Spleen (tissue), 11 donors: ENCODE data around the gene HMCN2. TPM values are rescaled to one million over a fixed set of nuclear protein-coding genes. Genes with fewer than 3 reads are reported as not detected.

Experiments used
- DNase-seq: peaks from one replicate; pipeline ENCODE4 v3.0.0-alpha.2; 2020
- H3K27ac ChIP-seq, 8 donors: fragments of 200-600 bp; sonication (generic) in 7 of 8; 1 replicate in 4 of 8; 2 replicates in 4 of 8; pipeline versions ENCODE4 v1.5.0 to v1.8.0; 2016 to 2021; ENCODE audit warnings: inconsistent platforms in 4 of 8, mild to moderate bottlenecking in 4 of 8, moderate library complexity in 1 of 8
- H3K27me3 ChIP-seq, 7 donors: fragments of 200-600 bp; sonication (generic) in 6 of 7; replicated peaks in 1 of 7; 1 replicate in 4 of 7; 2 replicates in 3 of 7; pipeline versions ENCODE4 v1.5.0 to v1.8.0; 2016 to 2021; ENCODE audit warnings: inconsistent platforms in 3 of 7, mild to moderate bottlenecking in 1 of 7
- H3K36me3 ChIP-seq, 6 donors: fragments of 200-600 bp; sonication (generic) in 5 of 6; 1 replicate in 4 of 6; 2 replicates in 2 of 6; pipeline versions ENCODE4 v1.5.0 to v1.8.0; 2016 to 2021; ENCODE audit warnings: inconsistent platforms in 2 of 6
- H3K4me1 ChIP-seq, 6 donors: fragments of 200-600 bp; sonication (generic) in 5 of 6; 1 replicate in 3 of 6; 2 replicates in 3 of 6; pipeline versions ENCODE4 v1.5.0 to v1.8.0; 2016 to 2021; ENCODE audit warnings: inconsistent platforms in 3 of 6
- H3K4me3 ChIP-seq, 8 donors: fragments of 200-600 bp; sonication (generic) in 7 of 8; 1 replicate in 4 of 8; 2 replicates in 4 of 8; pipeline versions ENCODE4 v1.5.0 to v1.8.0; 2016 to 2021; ENCODE audit warnings: inconsistent platforms in 4 of 8, mild to moderate bottlenecking in 4 of 8, moderate library complexity in 2 of 8
- H3K9me3 ChIP-seq, 8 donors: fragments of 200-600 bp; sonication (generic) in 7 of 8; 1 replicate in 4 of 8; 2 replicates in 4 of 8; pipeline versions ENCODE4 v1.5.0 to v1.8.0; 2016 to 2021; ENCODE audit warnings: inconsistent platforms in 4 of 8
- CTCF ChIP-seq, 11 experiments: fragments of 200-600 bp in 7 of 11; fragments of 450-650 bp in 4 of 11; sonication (generic) in 4 of 11; IDR thresholded peaks in 8 of 11; conservative IDR thresholded peaks in 3 of 11; 1 replicate in 7 of 11; 2 replicates in 4 of 11; pipeline versions ENCODE4 v1.4.0 to v1.8.0; 2016 to 2021; ENCODE audit warnings: antibody characterized with exemption in 11 of 11, inconsistent platforms in 4 of 11, mild to moderate bottlenecking in 1 of 11
- POLR2A ChIP-seq, 3 donors: fragments of 450-650 bp; IDR thresholded peaks; one replicate each; pipeline ENCODE4 v1.5.1; 2017; ENCODE audit warnings: antibody characterized with exemption in 3 of 3, mild to moderate bottlenecking in 1 of 3
- POLR2AphosphoS5 ChIP-seq, 3 donors: sonication (generic); formaldehyde crosslinking; IDR thresholded peaks; one replicate each; pipeline ENCODE4 v1.5.1; 2017; ENCODE audit warnings: antibody characterized with exemption in 3 of 3
- WGBS, 5 donors: extraction: QIAGEN DNeasy Blood & Tissue Kit in 3 of 5; methylation state at CpG; one replicate each; pipeline versions ENCODE4 v1.1.5 to v1.1.7; 2013 to 2018; 5-methylcytosine and 5-hydroxymethylcytosine counted together
- intact Hi-C: fragments of 100-400 bp; cut with DNase I; formaldehyde crosslinking; loops from one replicate; pipeline ENCODE4 v1.15.0; 2023; ENCODE audit warnings: low total_unique reads
- polyA plus RNA-seq, 3 donors: library from polyadenylated mRNA; stranded (reverse); fragments of 200-250 nt; gene quantifications; one replicate each; pipeline ENCODE4 v1.2.1, GENCODE V29; 2013
- total RNA-seq, 7 donors: library from RNA; depleted of rRNA in 3 of 7; stranded (reverse); fragments of >200 nt in 3 of 7; fragmentation: NEBNext Ultra II Directional in 4 of 7; extraction: Animal tissue kit (Norgen Biotek cat#: 25700) in 4 of 7; gene quantifications; one replicate each; pipeline versions ENCODE4 v1.1.0 to v1.2.1, GENCODE V29; 2016 to 2021
- donor health status: healthy with polysubstance abuse.
- donor health status: DM: no; HTN: no; CAD: no; lungs with moderate emphysema.
- donor health status: DM: no; HTN: no; CAD: no.
- donor health status: Bipolar disorder and iron deficiency.
- donor health status: healthy.
- donor health status: DM: no; HTN: no; CAD: no.
- donor health status: DM: yes; HTN: yes; CAD: no.

The HMCN2 gene
- total and polyA plus RNA-seq, 10 donors: 0.09 to 1.9 (median 0.73) TPM

GRCh38 chr9:130236436-130236985, 29.0 kb upstream of the HMCN2 start:
- intact Hi-C loops: no loop called here
- Histone ChIP-seq H3K4me1 (peaks cover 10 to 33% (median 25%) of the 10 kb centered on the region in 6 donors), H3K36me3 (no peaks in the 10 kb centered on the region), H3K4me3 (no peak overlapping the region), H3K27ac (no peak overlapping the region), H3K9me3 (no peaks in the 10 kb centered on the region), H3K27me3 (peaks cover 0 to 19% (median 0%) of the 10 kb centered on the region in 7 donors)
- DNase-seq: no peak
- 56 to 70% (median 63%) methylated on average over 10 of the region's 10 CpGs for WGBS, 5 donors
- no peak for TF ChIP-seq POLR2AphosphoS5 (IDR thresholded peaks at IDR 0.05)
- TF ChIP-seq POLR2A (IDR thresholded peaks at IDR 0.05): no peak
- peak in 6 of 11 experiments; percentile 16 to 73 (median 35) for TF ChIP-seq CTCF (IDR thresholded peaks at IDR 0.05 in 8 of 11, conservative IDR thresholded peaks at IDR 0.05 in 3 of 11)

- H3K27ac ChIP-seq: no peak overlapping the region
- H3K36me3 ChIP-seq: no peaks in the 10 kb centered on the region
- TF ChIP-seq CTCF (IDR thresholded peaks at IDR 0.05 in 8 of 11, conservative IDR thresholded peaks at IDR 0.05 in 3 of 11) (no peak), POLR2AphosphoS5 (IDR thresholded peaks at IDR 0.05) (no peak)
- peaks cover 10 to 33% (median 25%) of the 10 kb centered on the region in 6 donors for H3K4me1 ChIP-seq
- H3K9me3 ChIP-seq: no peaks in the 10 kb centered on the region
- no peak overlapping the region for H3K4me3 ChIP-seq
- peaks cover 0 to 19% (median 0%) of the 10 kb centered on the region in 7 donors for H3K27me3 ChIP-seq
- intact Hi-C loops: no loop called here
- no peak for DNase-seq
- 84 to 90% (median 87%) methylated on average over 11 of the region's 11 CpGs for WGBS, 5 donors
Measured at GRCh38 chr9:130237076-130237475, 28.5 kb upstream of the HMCN2 start.

GRCh38 chr9:130237763-130238524, 27.6 kb upstream of the HMCN2 start:
- H3K4me3 ChIP-seq: no peak overlapping the region
- no peak for DNase-seq
- no peaks in the 10 kb centered on the region for H3K36me3 ChIP-seq
- H3K4me1 ChIP-seq: peaks cover 10 to 37% (median 28%) of the 10 kb centered on the region in 6 donors
- H3K27me3 ChIP-seq: peaks cover 0 to 21% (median 0%) of the 10 kb centered on the region in 7 donors
- no peak overlapping the region for H3K27ac ChIP-seq
- no peak for TF ChIP-seq CTCF (IDR thresholded peaks at IDR 0.05 in 8 of 11, conservative IDR thresholded peaks at IDR 0.05 in 3 of 11)
- no peak for TF ChIP-seq POLR2A (IDR thresholded peaks at IDR 0.05)
- no peak for TF ChIP-seq POLR2AphosphoS5 (IDR thresholded peaks at IDR 0.05)
- 78 to 89% (median 81%) methylated on average over 17 of the region's 17 CpGs for WGBS, 5 donors
- intact Hi-C loops: no loop called here
- H3K9me3 ChIP-seq: no peaks in the 10 kb centered on the region

- DNase-seq: no peak
- Histone ChIP-seq H3K36me3 (no peaks in the 10 kb centered on the region), H3K4me3 (no peak overlapping the region), H3K9me3 (no peaks in the 10 kb centered on the region), H3K27me3 (peaks cover 0 to 30% (median 0%) of the 10 kb centered on the region in 7 donors), H3K27ac (peak overlapping the region in 1 of 8 donors; percentile 38), H3K4me1 (peaks cover 10 to 45% (median 33%) of the 10 kb centered on the region in 6 donors)
- intact Hi-C loops: no loop called here
- TF ChIP-seq POLR2AphosphoS5 (IDR thresholded peaks at IDR 0.05) (no peak), POLR2A (IDR thresholded peaks at IDR 0.05) (no peak), CTCF (IDR thresholded peaks at IDR 0.05 in 8 of 11, conservative IDR thresholded peaks at IDR 0.05 in 3 of 11) (no peak)
- 80 to 94% (median 88%) methylated on average over 2 to 3 of the region's 3 CpGs; no CpG with 5 or more reads in 1 of the 5 donors for WGBS, 5 donors
Measured at GRCh38 chr9:130239363-130239695, 26.2 kb upstream of the HMCN2 start.
